NT2/D1 (cell line): ENCODE results near the gene RALGAPB.
A peak's percentile ranks its signal among the peaks of the same experiment; 100 is the strongest.
"Not testable (repeated sequence)": the region's sequence is repeated elsewhere in the genome, so short reads cannot be mapped to it uniquely, and the experiment has no call there.

ENCODE experiments used
- DNase-seq: peaks from one replicate; pipeline ENCODE4 v3.0.0-alpha.2; 2011; ENCODE audit warnings: low read depth, low spot score
- H3K27me3 ChIP-seq: 2 replicates; pipeline ENCODE4 v1.6.0; 2011; ENCODE audit warnings: mild to moderate bottlenecking; ENCODE audit not compliant: insufficient read length, insufficient read depth
- H3K36me3 ChIP-seq: 2 replicates; pipeline ENCODE4 v1.6.1; 2011; ENCODE audit warnings: mild to moderate bottlenecking, low read length, mixed read lengths; ENCODE audit not compliant: insufficient read depth, insufficient read length
- H3K4me1 ChIP-seq: 2 replicates; pipeline ENCODE4 v1.5.1; 2011; ENCODE audit not compliant: insufficient read depth, insufficient read length
- H3K4me3 ChIP-seq: 2 replicates; pipeline ENCODE4 v1.5.1; 2011; ENCODE audit warnings: low read depth; ENCODE audit not compliant: insufficient read length
- H3K9ac ChIP-seq: 2 replicates; pipeline ENCODE4 v1.6.0; 2011; ENCODE audit warnings: low read depth; ENCODE audit not compliant: insufficient read length
- H3K9me3 ChIP-seq: 2 replicates; pipeline ENCODE4 v1.5.1; 2011; ENCODE audit warnings: mild to moderate bottlenecking, low read length; ENCODE audit not compliant: insufficient read depth
- SUZ12 ChIP-seq: IDR thresholded peaks from 2 replicates; pipeline ENCODE4 v1.6.1; 2011; ENCODE audit not compliant: insufficient read length, insufficient read depth; ENCODE audit errors: extremely low read depth
- YY1 ChIP-seq: IDR thresholded peaks from 2 replicates; pipeline ENCODE4 v1.6.1; 2011; ENCODE audit not compliant: insufficient read length, insufficient read depth
- ZNF274 ChIP-seq: IDR thresholded peaks from 2 replicates; pipeline ENCODE4 v1.6.1; 2011; ENCODE audit warnings: mild to moderate bottlenecking, low read depth, low read length

Gene RALGAPB

DNA sequence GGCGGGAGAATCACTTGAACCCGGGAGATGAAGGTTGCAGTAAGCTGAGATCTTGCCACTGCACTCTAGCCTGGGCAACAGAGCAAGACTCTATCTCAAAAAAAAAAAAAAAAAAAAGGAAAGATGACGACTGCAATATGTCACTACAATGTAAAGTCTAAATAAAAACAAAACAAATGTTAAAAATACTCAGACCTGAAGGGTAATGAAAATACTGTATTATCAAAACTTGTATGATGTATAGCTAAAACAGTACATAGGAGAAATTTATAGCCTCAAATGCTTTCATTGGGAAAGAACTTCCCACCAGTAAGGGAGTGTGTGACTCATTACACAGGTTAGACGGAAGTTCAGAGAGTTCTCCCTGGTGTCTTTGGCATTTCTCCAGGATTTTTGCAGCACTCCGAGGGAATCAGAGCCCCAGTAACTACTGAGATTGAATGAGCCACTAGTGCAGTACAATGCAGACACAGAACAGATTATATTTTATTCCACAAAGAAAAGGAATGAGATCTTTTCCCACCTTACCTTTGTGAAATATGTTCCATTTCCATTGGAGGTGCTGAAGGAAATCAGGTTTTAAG, 12.5 kb upstream of the RALGAPB start:
- no peaks in the 10 kb centered on the region for H3K36me3 ChIP-seq
- no peaks in the 10 kb centered on the region for H3K27me3 ChIP-seq
- no peaks in the 10 kb centered on the region for H3K4me1 ChIP-seq
- no peak overlapping the region for H3K4me3 ChIP-seq
- no peaks in the 10 kb centered on the region; the same call in 1 of the 2 replicates for H3K9me3 ChIP-seq
- DNase-seq = no peak
- no peak overlapping the region for H3K9ac ChIP-seq
- TF ChIP-seq ZNF274 (no peak), YY1 (no peak), SUZ12 (no peak)

DNA sequence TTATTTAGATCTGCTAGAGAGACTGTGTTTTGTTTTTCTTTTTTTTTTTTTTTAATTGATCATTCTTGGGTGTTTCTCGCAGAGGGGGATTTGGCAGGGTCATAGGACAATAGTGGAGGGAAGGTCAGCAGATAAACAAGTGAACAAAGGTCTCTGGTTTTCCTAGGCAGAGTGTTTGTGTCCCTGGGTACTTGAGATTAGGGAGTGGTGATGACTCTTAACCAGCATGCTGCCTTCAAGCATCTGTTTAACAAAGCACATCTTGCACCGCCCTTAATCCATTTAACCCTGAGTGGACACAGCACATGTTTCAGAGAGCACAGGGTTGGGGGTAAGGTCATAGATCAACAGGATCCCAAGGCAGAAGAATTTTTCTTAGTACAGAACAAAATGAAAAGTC, 12.0 kb upstream of the RALGAPB start:
- not testable (repeated sequence) for H3K9me3 ChIP-seq, DNase-seq, H3K27me3 ChIP-seq, H3K36me3 ChIP-seq, H3K4me1 ChIP-seq, H3K9ac ChIP-seq, H3K4me3 ChIP-seq

DNA sequence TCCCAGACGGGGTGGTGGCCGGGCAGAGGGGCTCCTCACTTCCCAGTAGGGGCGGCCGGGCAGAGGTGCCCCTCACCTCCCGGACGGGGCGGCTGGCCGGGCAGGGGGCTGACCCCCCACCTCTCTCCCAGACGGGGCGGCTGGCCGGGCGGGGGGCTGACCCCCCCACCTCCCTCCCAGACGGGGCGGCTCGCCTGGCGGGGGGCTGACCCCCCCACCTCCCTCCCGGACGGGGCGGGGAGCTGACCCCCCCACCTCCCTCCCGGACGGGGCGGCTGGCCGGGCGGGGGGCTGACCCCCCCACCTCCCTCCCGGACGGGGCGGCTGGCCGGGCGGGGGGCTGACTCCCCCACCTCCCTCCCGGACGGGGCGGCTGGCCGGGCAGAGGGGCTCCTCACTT, 11.5 kb upstream of the RALGAPB start:
- H3K27me3 ChIP-seq, H3K36me3 ChIP-seq, DNase-seq, H3K9ac ChIP-seq, H3K9me3 ChIP-seq, H3K4me3 ChIP-seq, H3K4me1 ChIP-seq: not testable (repeated sequence)

DNA sequence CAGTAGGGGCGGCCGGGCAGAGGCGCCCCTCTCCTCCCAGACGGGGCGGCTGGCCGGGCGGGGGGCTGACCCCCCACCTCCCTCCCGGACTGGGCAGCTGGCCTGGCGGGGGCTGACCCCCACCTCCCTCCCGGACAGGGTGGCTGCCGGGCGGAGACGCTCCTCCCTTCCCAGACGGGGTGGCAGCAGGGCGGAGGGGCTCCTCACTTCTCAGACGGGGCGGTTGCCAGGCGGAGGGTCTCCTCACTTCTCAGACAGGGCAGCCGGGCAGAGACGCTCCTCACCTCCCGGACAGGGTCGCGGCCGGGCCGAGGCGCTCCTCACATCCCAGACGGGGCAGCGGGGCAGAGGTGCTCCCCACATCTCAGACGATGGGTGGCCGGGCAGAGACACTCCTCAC, 11.1 kb upstream of the RALGAPB start:
- DNase-seq, H3K9me3 ChIP-seq, H3K27me3 ChIP-seq, H3K36me3 ChIP-seq, H3K4me1 ChIP-seq, H3K4me3 ChIP-seq, H3K9ac ChIP-seq: not testable (repeated sequence)

DNA sequence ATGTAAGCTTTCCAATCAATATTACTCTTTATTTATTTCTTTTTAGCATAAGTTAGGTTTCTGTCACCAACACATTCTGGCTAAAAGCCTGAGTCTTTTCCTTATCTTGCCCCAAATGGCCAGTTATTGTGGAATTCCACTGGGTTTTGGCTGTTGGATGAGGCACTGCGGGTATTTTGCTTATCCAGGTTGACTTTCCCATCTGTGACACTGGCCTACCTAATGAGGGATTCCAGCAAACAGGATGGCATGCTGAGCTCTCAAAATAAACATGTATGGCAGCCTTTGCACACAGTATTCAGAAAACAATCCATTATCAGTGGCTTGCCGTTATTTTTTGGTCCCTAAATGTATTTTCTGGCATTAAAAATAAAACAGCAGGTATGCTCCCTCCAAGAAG, 6.5 kb upstream of the RALGAPB start:
- TF ChIP-seq YY1 = no peak
- TF ChIP-seq SUZ12 = no peak
- TF ChIP-seq ZNF274 = no peak
- Histone ChIP-seq H3K9me3 (no peaks in the 10 kb centered on the region; the same call in 1 of the 2 replicates), H3K4me1 (no peaks in the 10 kb centered on the region)

DNA sequence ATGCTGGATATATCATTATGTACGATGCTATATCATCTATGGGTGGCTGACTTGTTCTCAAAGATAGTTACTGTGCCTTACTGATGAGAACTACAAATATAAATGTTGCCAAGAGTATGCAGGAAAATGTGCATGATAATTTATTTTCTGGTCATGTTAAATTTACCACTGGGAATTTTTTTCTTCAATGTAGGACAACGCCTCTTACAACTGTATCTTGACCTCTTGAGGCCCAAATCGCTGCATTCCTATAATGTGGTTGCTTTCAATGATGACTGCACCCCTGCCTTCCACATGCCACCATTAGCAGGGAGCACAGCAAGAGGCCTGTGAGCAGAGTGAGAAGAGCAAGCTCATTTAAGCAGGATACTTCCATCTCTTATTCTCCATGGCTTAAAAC, 5.7 kb upstream of the RALGAPB start:
- Histone ChIP-seq H3K27me3 (no peaks in the 10 kb centered on the region), H3K4me1 (no peaks in the 10 kb centered on the region), H3K9ac (no peak overlapping the region), H3K36me3 (no peaks in the 10 kb centered on the region), H3K4me3 (no peak overlapping the region), H3K9me3 (no peaks in the 10 kb centered on the region; the same call in 1 of the 2 replicates)
- TF ChIP-seq ZNF274 = no peak
- no peak for TF ChIP-seq YY1
- no peak for TF ChIP-seq SUZ12
- no peak for DNase-seq

More for the DNA sequence above, 6.5 kb upstream of the RALGAPB start:
- no peak for DNase-seq
- Histone ChIP-seq H3K9ac (no peak overlapping the region), H3K27me3 (no peaks in the 10 kb centered on the region), H3K36me3 (no peaks in the 10 kb centered on the region), H3K4me3 (no peak overlapping the region)

DNA sequence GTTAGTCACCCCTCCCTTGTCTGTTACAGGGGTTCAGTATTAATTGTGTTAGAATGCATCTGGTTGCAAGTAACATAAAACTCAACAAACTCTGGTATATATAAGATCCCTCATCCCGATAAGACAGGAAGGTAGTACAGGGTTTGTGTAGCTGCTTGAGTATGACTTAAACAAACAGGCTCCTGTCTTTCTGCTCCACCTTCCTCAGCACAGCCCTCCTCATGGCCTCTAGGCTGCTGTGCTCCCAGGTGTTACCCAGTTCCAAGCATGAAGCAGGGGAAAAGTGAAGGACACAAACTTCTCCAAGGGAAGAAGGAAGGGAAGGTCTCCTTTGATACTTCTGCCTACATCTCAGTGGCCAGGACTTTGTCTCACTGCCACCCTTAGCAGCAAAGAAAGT, 1.4 kb upstream of the RALGAPB start:
- TF ChIP-seq YY1 (no peak), SUZ12 (no peak), ZNF274 (no peak)
- H3K36me3 ChIP-seq = peaks cover 14% of the 10 kb centered on the region
- DNase-seq = no peak
- H3K4me3 ChIP-seq = no peak overlapping the region
- H3K9ac ChIP-seq = no peak overlapping the region
- no peaks in the 10 kb centered on the region for H3K27me3 ChIP-seq
- no peaks in the 10 kb centered on the region for H3K9me3 ChIP-seq
- peaks cover 3% of the 10 kb centered on the region for H3K4me1 ChIP-seq

DNA sequence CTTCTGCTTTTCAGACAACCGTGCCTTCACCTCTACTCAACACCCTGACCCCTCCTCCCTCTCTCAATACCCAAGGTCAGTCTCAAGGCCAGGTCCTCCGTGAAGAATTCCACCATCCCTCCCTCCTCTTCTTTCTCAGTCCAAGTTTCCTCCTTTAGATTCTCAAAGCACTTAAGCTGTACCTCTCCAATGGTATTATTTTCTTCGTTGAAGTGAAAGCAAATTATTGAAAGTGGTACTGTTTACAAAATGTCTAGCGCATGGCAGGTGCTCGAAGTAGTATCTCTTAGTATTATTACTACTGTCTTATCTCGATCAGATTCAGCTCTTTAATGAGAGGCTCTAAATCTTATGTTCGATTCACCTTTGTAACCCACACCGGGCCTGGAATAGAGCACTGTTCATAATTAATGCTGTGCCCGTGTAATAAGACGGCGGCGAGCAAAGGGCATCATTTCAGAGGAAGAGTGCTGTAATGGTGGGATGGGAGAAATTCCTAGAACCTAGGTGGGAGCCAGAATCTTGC, 593 bp upstream of the RALGAPB start:
- no peaks in the 10 kb centered on the region for H3K27me3 ChIP-seq
- H3K36me3 ChIP-seq = peaks cover 15% of the 10 kb centered on the region
- peak overlapping the region; percentile 68 for H3K4me3 ChIP-seq
- H3K9ac ChIP-seq = peak overlapping the region; percentile 69
- no peak for DNase-seq
- H3K4me1 ChIP-seq = peaks cover 3% of the 10 kb centered on the region
- no peaks in the 10 kb centered on the region for H3K9me3 ChIP-seq
- TF ChIP-seq ZNF274 (no peak), SUZ12 (no peak), YY1 (no peak)
